Mesenchymal stem cell (in vitro differentiated cells and primary cell): ENCODE measurements around the gene C16orf74.

ENCODE experiments used
- DNase-seq: peaks from one replicate; pipeline ENCODE4 v3.0.0-alpha.2; 2013
- H2AFZ ChIP-seq: one replicate; pipeline ENCODE4 v1.6.1; 2013; ENCODE audit warnings: low read depth, mild to moderate bottlenecking, control low read depth, inconsistent platforms, low read length, moderate library complexity
- H2AK5ac ChIP-seq: 2 replicates; pipeline ENCODE4 v1.6.1; 2013; ENCODE audit warnings: low read length, moderate library complexity, mild to moderate bottlenecking, inconsistent platforms; ENCODE audit not compliant: severe bottlenecking
- H2BK120ac ChIP-seq: one replicate; pipeline ENCODE4 v1.6.1; 2013; ENCODE audit warnings: low read depth, mild to moderate bottlenecking, inconsistent platforms, low read length, moderate library complexity
- H2BK12ac ChIP-seq, 2 experiments: one replicate each; pipeline ENCODE4 v1.6.1; 2013; ENCODE audit warnings: inconsistent platforms in 2 of 2, low read length in 2 of 2, mild to moderate bottlenecking in 2 of 2, moderate library complexity in 2 of 2, control low read depth in 1 of 2
- H2BK15ac ChIP-seq: one replicate; pipeline ENCODE4 v1.6.1; 2013; ENCODE audit warnings: mild to moderate bottlenecking, low read depth, inconsistent platforms; ENCODE audit not compliant: poor library complexity, severe bottlenecking
- H2BK5ac ChIP-seq: 2 replicates; pipeline ENCODE4 v1.6.1; 2013; ENCODE audit warnings: low read depth, mild to moderate bottlenecking, low read length, control low read depth, inconsistent platforms; ENCODE audit not compliant: poor library complexity, severe bottlenecking
- H3K14ac ChIP-seq, 2 experiments: one replicate each; pipeline ENCODE4 v1.6.1; 2013; ENCODE audit warnings: inconsistent platforms in 2 of 2, low read length in 2 of 2, control low read depth in 1 of 2, mild to moderate bottlenecking in 1 of 2, moderate library complexity in 1 of 2
- H3K18ac ChIP-seq, 2 experiments: one replicate each; pipeline ENCODE4 v1.6.1; 2013; ENCODE audit warnings: inconsistent platforms in 2 of 2, low read length in 2 of 2, control low read depth in 1 of 2, low read depth in 1 of 2, mild to moderate bottlenecking in 1 of 2
- H3K23ac ChIP-seq, 2 experiments: one replicate each; pipeline ENCODE4 v1.6.1; 2013; ENCODE audit warnings: inconsistent platforms in 2 of 2, low read length in 2 of 2, mild to moderate bottlenecking in 2 of 2, moderate library complexity in 2 of 2, control low read depth in 1 of 2
- H3K27ac ChIP-seq: 2 replicates; pipeline ENCODE4 v1.5.1; 2013; ENCODE audit warnings: mild to moderate bottlenecking, moderate library complexity, low read length, control low read depth, inconsistent platforms; ENCODE audit not compliant: poor library complexity, severe bottlenecking
- H3K27me3 ChIP-seq, 2 experiments: 2 replicates each; pipeline versions ENCODE4 v1.6.1 to v1.7.0; 2013; ENCODE audit warnings: low read length in 2 of 2, mild to moderate bottlenecking in 2 of 2, moderate library complexity in 2 of 2, control low read depth in 1 of 2, inconsistent platforms in 1 of 2; ENCODE audit not compliant: control insufficient read depth in 1 of 2, insufficient read depth in 1 of 2
- H3K36me3 ChIP-seq, 2 experiments: 2 replicates each; pipeline versions ENCODE4 v1.6.1 to v1.7.0; 2013; ENCODE audit warnings: low read length in 2 of 2, control low read depth in 1 of 2, inconsistent platforms in 1 of 2, low read depth in 1 of 2, mild to moderate bottlenecking in 1 of 2; ENCODE audit not compliant: insufficient read depth in 2 of 2, control insufficient read depth in 1 of 2
- H3K4ac ChIP-seq, 2 experiments: one replicate each; pipeline ENCODE4 v1.6.1; 2013; ENCODE audit warnings: inconsistent platforms in 2 of 2, low read length in 2 of 2, mild to moderate bottlenecking in 2 of 2, moderate library complexity in 2 of 2, control low read depth in 1 of 2, low read depth in 1 of 2
- H3K4me1 ChIP-seq: 2 replicates; pipeline ENCODE4 v1.6.1; 2013; ENCODE audit warnings: low read depth, low read length, control low read depth; ENCODE audit not compliant: control insufficient read depth, insufficient read depth
- H3K4me2 ChIP-seq: 2 replicates; pipeline ENCODE4 v1.6.1; 2013; ENCODE audit warnings: low read length, mild to moderate bottlenecking, inconsistent platforms; ENCODE audit not compliant: poor library complexity, severe bottlenecking
- H3K4me3 ChIP-seq, 2 experiments: 2 replicates each; pipeline versions ENCODE4 v1.5.1 to v1.7.0; 2013; ENCODE audit warnings: low read length in 2 of 2, mild to moderate bottlenecking in 2 of 2, control low read depth in 1 of 2, low read depth in 1 of 2; ENCODE audit not compliant: insufficient read depth in 1 of 2
- H3K79me1 ChIP-seq: replicated peaks from 2 replicates; pipeline ENCODE4 v1.6.1; 2013; ENCODE audit warnings: mild to moderate bottlenecking, control low read depth, low read length, inconsistent platforms; ENCODE audit not compliant: poor library complexity, severe bottlenecking
- H3K9ac ChIP-seq: 2 replicates; pipeline ENCODE4 v1.7.0; 2013; ENCODE audit warnings: mild to moderate bottlenecking, low read length, moderate library complexity
- H3K9me3 ChIP-seq: 2 replicates; pipeline ENCODE4 v1.7.0; 2013; ENCODE audit warnings: mild to moderate bottlenecking, low read length; ENCODE audit not compliant: control insufficient read depth
- H4K8ac ChIP-seq: one replicate; pipeline ENCODE4 v1.6.1; 2013; ENCODE audit warnings: inconsistent platforms, mild to moderate bottlenecking, low read length, moderate library complexity
- H4K91ac ChIP-seq: one replicate; pipeline ENCODE4 v1.6.1; 2013; ENCODE audit warnings: mild to moderate bottlenecking, low read length, inconsistent platforms
- WGBS: methylation state at CpG from one replicate; pipeline ENCODE4 v1.1.7; 2013; ENCODE audit warnings: mixed read lengths; 5-methylcytosine and 5-hydroxymethylcytosine counted together

C16orf74 gene

GRCh38 chr16:85781695-85782370 is 30.9 kb upstream of the C16orf74 start:
- H2AK5ac ChIP-seq, result no peak overlapping the region
- H3K23ac ChIP-seq, result no peak overlapping the region
- no peak overlapping the region for H3K18ac ChIP-seq

GRCh38 chr16:85781156-85781555 is 30.3 kb upstream of the C16orf74 start:
- no peak overlapping the region for H2BK12ac ChIP-seq
- H2AFZ ChIP-seq, result no peak overlapping the region
- no peak overlapping the region for H2BK5ac ChIP-seq
- no peak overlapping the region for H3K4me2 ChIP-seq
- H3K4ac ChIP-seq, result no peak overlapping the region
- no peak for DNase-seq
- H3K9me3 ChIP-seq, result no peaks in the 10 kb centered on the region
- no peak overlapping the region for H3K9ac ChIP-seq
- no peak overlapping the region for H2BK120ac ChIP-seq
- H3K79me1 ChIP-seq, result peaks cover 44% of the 10 kb centered on the region
- no peak overlapping the region for H3K23ac ChIP-seq
- no peak overlapping the region for H2AK5ac ChIP-seq
- 89% methylated on average over 7 of the region's 10 CpGs for WGBS
- no peak overlapping the region for H3K14ac ChIP-seq
- peaks cover 56 to 69% of the 10 kb centered on the region in 2 experiments for H3K36me3 ChIP-seq
- no peak overlapping the region for H2BK15ac ChIP-seq
- no peak overlapping the region for H3K18ac ChIP-seq
- no peak overlapping the region for H4K8ac ChIP-seq
- peaks cover 1% of the 10 kb centered on the region for H3K4me1 ChIP-seq
- no peak overlapping the region for H3K27ac ChIP-seq
- H3K4me3 ChIP-seq, result no peak overlapping the region
- H4K91ac ChIP-seq, result no peak overlapping the region
- no peaks in the 10 kb centered on the region for H3K27me3 ChIP-seq

More at GRCh38 chr16:85781695-85782370, 30.9 kb upstream of the C16orf74 start:
- 94% methylated on average over 16 of the region's 16 CpGs for WGBS
- Histone ChIP-seq H2BK120ac (no peak overlapping the region), H3K9ac (peak overlapping the region; percentile 16), H2BK12ac (no peak overlapping the region), H3K36me3 (peaks cover 63 to 69% of the 10 kb centered on the region in 2 experiments), H2BK15ac (no peak overlapping the region), H2BK5ac (no peak overlapping the region), H3K4ac (no peak overlapping the region), H3K27me3 (no peaks in the 10 kb centered on the region), H4K8ac (no peak overlapping the region), H3K14ac (no peak overlapping the region), H3K4me1 (peaks cover 1% of the 10 kb centered on the region), H3K9me3 (no peaks in the 10 kb centered on the region), H2AFZ (no peak overlapping the region), H3K27ac (no peak overlapping the region), H4K91ac (no peak overlapping the region), H3K4me2 (no peak overlapping the region), H3K4me3 (no peak overlapping the region), H3K79me1 (peaks cover 51% of the 10 kb centered on the region)
- DNase-seq, result no peak

GRCh38 chr16:85780281-85780680 is 29.4 kb upstream of the C16orf74 start:
- no peak overlapping the region for H3K18ac ChIP-seq
- no peak overlapping the region for H3K4me3 ChIP-seq
- H3K9me3 ChIP-seq, result no peaks in the 10 kb centered on the region
- H3K27ac ChIP-seq, result no peak overlapping the region
- peaks cover 1% of the 10 kb centered on the region for H3K4me1 ChIP-seq
- H4K91ac ChIP-seq, result no peak overlapping the region
- no peak overlapping the region for H2BK12ac ChIP-seq
- WGBS, result 95% methylated on average over 26 of the region's 26 CpGs
- no peak overlapping the region for H3K4ac ChIP-seq
- no peak overlapping the region for H3K14ac ChIP-seq
- H3K9ac ChIP-seq, result no peak overlapping the region
- H2BK120ac ChIP-seq, result no peak overlapping the region
- no peaks in the 10 kb centered on the region for H3K27me3 ChIP-seq
- H4K8ac ChIP-seq, result no peak overlapping the region
- H3K79me1 ChIP-seq, result peaks cover 39% of the 10 kb centered on the region
- H2BK15ac ChIP-seq, result no peak overlapping the region
- no peak overlapping the region for H2AFZ ChIP-seq
- H3K4me2 ChIP-seq, result no peak overlapping the region
- H3K23ac ChIP-seq, result no peak overlapping the region
- no peak for DNase-seq
- no peak overlapping the region for H2AK5ac ChIP-seq
- no peak overlapping the region for H2BK5ac ChIP-seq
- peaks cover 55 to 69% of the 10 kb centered on the region in 2 experiments for H3K36me3 ChIP-seq

GRCh38 chr16:85778873-85779272 is 28.0 kb upstream of the C16orf74 start:
- H3K9ac ChIP-seq, result no peak overlapping the region
- H2AFZ ChIP-seq, result no peak overlapping the region
- no peaks in the 10 kb centered on the region for H3K9me3 ChIP-seq
- no peak overlapping the region for H3K27ac ChIP-seq
- no peak overlapping the region for H2BK5ac ChIP-seq
- no peak overlapping the region for H3K4me2 ChIP-seq
- H2BK12ac ChIP-seq, result no peak overlapping the region
- no peak overlapping the region for H3K23ac ChIP-seq
- 97% methylated on average over 9 of the region's 12 CpGs for WGBS
- H3K36me3 ChIP-seq, result peaks cover 49 to 71% of the 10 kb centered on the region in 2 experiments
- H3K27me3 ChIP-seq, result no peaks in the 10 kb centered on the region
- H2BK120ac ChIP-seq, result no peak overlapping the region
- no peak overlapping the region for H2AK5ac ChIP-seq
- no peak overlapping the region for H3K18ac ChIP-seq
- H4K91ac ChIP-seq, result no peak overlapping the region
- H3K4me1 ChIP-seq, result no peaks in the 10 kb centered on the region
- no peak overlapping the region for H2BK15ac ChIP-seq
- no peak for DNase-seq
- no peak overlapping the region for H3K4me3 ChIP-seq
- H3K4ac ChIP-seq, result no peak overlapping the region
- H3K14ac ChIP-seq, result no peak overlapping the region
- peaks cover 34% of the 10 kb centered on the region for H3K79me1 ChIP-seq
- no peak overlapping the region for H4K8ac ChIP-seq
